AG10803 (cell line): ENCODE results near the gene DDX23.
"Not testable (repeated sequence)": the region's sequence is repeated elsewhere in the genome, so short reads cannot be mapped to it uniquely, and the experiment has no call there.

ENCODE experiments used
- DNase-seq: peaks from one replicate; pipeline ENCODE4 v3.0.0; 2010; ENCODE audit warnings: low read depth
- H3K4me3 ChIP-seq: 2 replicates; pipeline ENCODE4 v1.5.1; 2011; ENCODE audit warnings: mild to moderate bottlenecking, low read length, control low read depth
- CTCF ChIP-seq: conservative IDR thresholded peaks from 2 replicates; pipeline ENCODE4 v1.5.1; 2011; ENCODE audit warnings: mild to moderate bottlenecking, low read length, control low read depth, inconsistent platforms

DDX23 gene

GRCh38 chr12:48883305-48884161 lies 31.6 kb upstream of the DDX23 start:
- no peak for TF ChIP-seq CTCF
- no peak for DNase-seq
- H3K4me3 ChIP-seq = no peak overlapping the region

- DNase-seq = no peak
- no peak overlapping the region for H3K4me3 ChIP-seq
- TF ChIP-seq CTCF = no peak
Observed at GRCh38 chr12:48882972-48883304, 31.0 kb upstream of the DDX23 start.

GRCh38 chr12:48882315-48882687 lies 30.3 kb upstream of the DDX23 start:
- H3K4me3 ChIP-seq = peak overlapping the region; percentile 39
- DNase-seq = peak; percentile 47
- TF ChIP-seq CTCF = no peak

GRCh38 chr12:48881686-48882314 lies 29.8 kb upstream of the DDX23 start:
- TF ChIP-seq CTCF = no peak
- DNase-seq = no peak
- peak overlapping the region; percentile 39 for H3K4me3 ChIP-seq

GRCh38 chr12:48880647-48881046 lies 28.7 kb upstream of the DDX23 start:
- no peak overlapping the region for H3K4me3 ChIP-seq
- no peak for TF ChIP-seq CTCF
- DNase-seq = no peak

GRCh38 chr12:48878548-48878947 lies 26.6 kb upstream of the DDX23 start:
- TF ChIP-seq CTCF = no peak
- no peak for DNase-seq

GRCh38 chr12:48875944-48876515 lies 24.1 kb upstream of the DDX23 start:
- no peak for DNase-seq
- TF ChIP-seq CTCF = no peak
- no peak overlapping the region for H3K4me3 ChIP-seq

More at GRCh38 chr12:48878548-48878947, 26.6 kb upstream of the DDX23 start:
- no peak overlapping the region for H3K4me3 ChIP-seq

- not testable (repeated sequence) for DNase-seq, H3K4me3 ChIP-seq
Observed at GRCh38 chr12:48873534-48873933, 21.6 kb upstream of the DDX23 start.
